ENCODE results near the gene SPECC1.

DNA sequence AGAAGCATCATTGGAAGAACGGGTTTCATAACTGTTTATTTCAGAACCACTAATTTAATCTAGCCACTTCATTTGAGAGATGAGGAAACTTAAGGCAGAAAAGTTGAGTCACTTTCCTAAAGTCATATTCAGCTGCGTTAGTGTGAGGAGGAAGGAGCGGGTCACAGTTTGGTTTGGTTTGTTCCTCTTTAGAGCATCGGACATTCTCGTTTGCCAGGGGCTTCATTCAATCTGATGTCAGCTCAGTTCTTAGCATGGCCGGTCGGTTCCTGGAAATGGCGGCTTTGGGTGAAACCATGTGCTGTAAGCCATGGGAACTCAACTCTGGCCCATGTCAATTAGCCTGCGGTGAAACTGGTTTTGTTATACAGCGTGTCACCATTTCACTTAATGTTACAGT, 271.7 kb downstream of the SPECC1 start:
- TF ChIP-seq EZH2phosphoT487 (IDR thresholded peaks at IDR 0.05; ENCODE audit: borderline replicate concordance, low read length): no peak
- TF ChIP-seq, protein P1, sequence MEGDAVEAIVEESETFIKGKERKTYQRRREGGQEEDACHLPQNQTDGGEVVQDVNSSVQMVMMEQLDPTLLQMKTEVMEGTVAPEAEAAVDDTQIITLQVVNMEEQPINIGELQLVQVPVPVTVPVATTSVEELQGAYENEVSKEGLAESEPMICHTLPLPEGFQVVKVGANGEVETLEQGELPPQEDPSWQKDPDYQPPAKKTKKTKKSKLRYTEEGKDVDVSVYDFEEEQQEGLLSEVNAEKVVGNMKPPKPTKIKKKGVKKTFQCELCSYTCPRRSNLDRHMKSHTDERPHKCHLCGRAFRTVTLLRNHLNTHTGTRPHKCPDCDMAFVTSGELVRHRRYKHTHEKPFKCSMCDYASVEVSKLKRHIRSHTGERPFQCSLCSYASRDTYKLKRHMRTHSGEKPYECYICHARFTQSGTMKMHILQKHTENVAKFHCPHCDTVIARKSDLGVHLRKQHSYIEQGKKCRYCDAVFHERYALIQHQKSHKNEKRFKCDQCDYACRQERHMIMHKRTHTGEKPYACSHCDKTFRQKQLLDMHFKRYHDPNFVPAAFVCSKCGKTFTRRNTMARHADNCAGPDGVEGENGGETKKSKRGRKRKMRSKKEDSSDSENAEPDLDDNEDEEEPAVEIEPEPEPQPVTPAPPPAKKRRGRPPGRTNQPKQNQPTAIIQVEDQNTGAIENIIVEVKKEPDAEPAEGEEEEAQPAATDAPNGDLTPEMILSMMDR (conservative IDR thresholded peaks at IDR 0.05; ENCODE audit: low read depth, low read length): no peak

Measured in PC-3 (cell line).